NCI-H1436 treated with DMSO at 0.1 percent for 48 hours (cell line): ENCODE results near the gene FCRL3.

ENCODE experiments used
- DNase-seq: peaks from one replicate; lab custom pipeline; 2025; lab: John Stamatoyannopoulos, UW

The FCRL3 gene

DNA sequence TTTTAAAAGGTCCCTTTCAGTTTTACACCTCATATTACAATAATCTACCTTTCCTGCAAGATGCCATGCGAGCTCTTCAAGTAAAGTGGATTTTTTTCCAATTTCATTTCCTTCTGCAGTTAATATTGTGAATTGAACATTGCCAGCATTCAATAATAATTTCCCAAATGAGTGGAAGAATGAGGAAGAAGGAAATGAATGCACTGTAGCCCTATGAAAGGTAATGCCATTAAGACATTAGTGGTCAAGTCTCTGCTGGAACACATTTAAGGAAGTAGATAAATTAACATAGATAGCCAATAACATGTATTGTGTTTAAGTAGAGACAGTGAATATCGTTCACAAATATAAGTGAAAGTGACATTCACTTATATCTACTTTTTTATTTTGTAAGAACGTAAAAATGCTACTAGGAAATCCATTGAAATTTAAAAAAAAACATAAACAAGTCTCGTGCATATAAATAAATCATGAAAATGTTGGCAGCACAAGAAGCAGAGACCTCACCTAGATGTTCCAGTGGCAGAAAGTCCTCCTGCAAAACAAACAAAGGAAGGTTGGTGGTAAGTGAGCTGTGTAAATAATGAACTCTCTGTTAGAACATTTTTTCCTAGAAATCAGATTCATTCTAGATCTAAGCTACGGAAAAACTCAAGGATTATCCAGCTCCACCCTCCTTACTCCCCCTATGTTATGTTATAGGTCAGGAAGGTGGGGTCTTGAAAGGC, 17.7 kb downstream of the FCRL3 start:
- no peak for DNase-seq

GRCh38 chr1:157678721-157679120, 21.8 kb downstream of the FCRL3 start:
- no peak for DNase-seq

DNA sequence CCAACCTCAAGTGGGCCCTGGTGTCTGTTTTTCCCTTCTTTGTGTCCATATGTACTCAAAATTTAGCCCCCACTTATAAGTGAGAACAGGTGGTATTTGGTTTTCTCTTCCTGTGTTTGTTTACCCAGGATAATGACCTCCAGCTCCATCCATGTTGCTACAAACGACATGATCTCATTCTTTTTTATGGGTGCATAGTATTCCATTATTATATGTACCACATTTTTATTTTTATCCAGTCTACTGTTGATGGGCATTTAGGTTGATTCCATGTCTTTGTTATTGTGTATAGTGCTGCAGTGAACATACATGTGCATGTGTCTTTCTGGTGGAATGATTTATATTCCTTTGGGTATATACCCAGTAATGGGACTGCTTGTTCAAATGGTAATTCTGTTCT, 27.6 kb downstream of the FCRL3 start:
- DNase-seq, result no peak

GRCh38 chr1:157671895-157672294, 28.7 kb downstream of the FCRL3 start:
- DNase-seq, result no peak

GRCh38 chr1:157659576-157660247, 40.9 kb downstream of the FCRL3 start:
- DNase-seq, result no peak

GRCh38 chr1:157658571-157658970, 42.0 kb downstream of the FCRL3 start:
- DNase-seq, result no peak

DNA sequence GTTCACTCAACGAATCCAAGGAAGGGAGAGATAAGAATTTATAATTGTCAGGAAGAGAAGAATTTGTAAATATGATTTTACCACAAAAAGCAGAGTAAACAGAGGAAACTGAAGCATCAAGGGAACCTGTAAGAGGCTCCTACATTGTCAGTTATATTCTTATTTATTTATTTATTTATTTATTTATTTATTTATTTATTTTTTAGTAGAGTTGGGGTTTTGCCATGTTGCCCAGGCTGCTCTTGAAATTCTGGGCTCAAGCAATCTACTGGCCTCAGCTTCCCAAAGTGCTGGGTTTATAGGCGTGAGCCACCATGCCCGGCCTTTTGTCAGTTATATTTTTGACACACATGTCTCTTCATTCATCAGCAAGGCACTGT, 47.1 kb downstream of the FCRL3 start:
- no peak for DNase-seq

DNA sequence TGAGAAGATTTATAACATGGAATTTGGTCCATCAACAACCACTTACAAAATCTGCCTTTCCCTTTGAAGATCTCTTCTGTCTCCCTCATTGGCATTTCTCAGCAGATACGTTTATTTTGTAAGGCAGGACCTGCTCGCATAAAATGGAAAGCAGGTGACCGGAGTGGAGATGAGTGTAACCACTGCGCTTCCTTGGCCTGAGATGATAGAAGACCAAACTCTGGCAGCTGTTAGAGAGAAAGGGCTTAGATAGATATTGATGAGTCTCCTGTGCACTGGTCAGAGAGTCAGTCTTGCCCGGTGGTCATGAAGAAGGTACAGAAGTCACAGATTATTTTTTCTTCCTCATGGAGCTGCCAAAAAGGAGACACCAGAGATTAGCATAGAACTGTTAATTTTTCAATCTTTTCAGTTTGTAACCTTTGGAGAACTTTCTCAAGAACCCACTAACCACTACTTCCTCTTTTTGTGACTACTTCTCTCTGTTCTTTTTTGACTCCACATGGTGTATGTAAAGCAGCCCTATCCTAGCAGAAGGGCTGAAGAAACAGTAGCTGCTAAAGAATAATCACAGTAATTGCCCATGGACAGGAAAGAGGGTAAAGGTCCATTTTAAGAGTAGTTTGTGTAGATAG, 47.6 kb downstream of the FCRL3 start:
- no peak for DNase-seq

DNA sequence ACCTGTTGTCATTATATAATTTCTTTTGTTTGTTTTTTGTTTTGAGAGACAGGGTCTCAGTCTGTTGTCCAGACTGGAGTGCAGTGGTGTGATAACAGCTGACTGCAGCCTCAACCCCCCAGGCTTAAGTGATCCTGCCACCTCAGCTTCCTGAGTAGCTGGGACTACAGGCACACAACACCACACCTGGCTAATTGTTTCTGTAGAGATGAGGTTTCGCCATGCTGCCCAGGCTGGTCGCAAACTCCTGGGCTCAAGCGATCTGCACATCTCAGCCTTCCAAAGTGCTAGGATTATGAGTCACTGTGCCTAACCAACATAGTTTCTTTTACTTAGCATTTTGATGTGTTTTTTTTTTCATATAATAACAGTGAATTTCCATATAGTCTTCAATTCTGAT, 52.3 kb downstream of the FCRL3 start:
- DNase-seq, result no peak

GRCh38 chr1:157646144-157646543, 54.4 kb downstream of the FCRL3 start:
- DNase-seq, result no peak

- no peak for DNase-seq
Measured at GRCh38 chr1:157641177-157641576, 59.4 kb downstream of the FCRL3 start.

- no peak for DNase-seq
Measured at GRCh38 chr1:157639800-157640199, 60.8 kb downstream of the FCRL3 start.

GRCh38 chr1:157628773-157629172, 71.8 kb downstream of the FCRL3 start:
- DNase-seq, result no peak
